ENCODE data around the gene ITPRIPL2. TPM values are rescaled to one million over a fixed set of nuclear protein-coding genes. Genes with fewer than 3 reads are reported as not detected.

The ITPRIPL2 gene
- total RNA-seq, 1 donor from 2014 or later, result 28.4 TPM

DNA sequence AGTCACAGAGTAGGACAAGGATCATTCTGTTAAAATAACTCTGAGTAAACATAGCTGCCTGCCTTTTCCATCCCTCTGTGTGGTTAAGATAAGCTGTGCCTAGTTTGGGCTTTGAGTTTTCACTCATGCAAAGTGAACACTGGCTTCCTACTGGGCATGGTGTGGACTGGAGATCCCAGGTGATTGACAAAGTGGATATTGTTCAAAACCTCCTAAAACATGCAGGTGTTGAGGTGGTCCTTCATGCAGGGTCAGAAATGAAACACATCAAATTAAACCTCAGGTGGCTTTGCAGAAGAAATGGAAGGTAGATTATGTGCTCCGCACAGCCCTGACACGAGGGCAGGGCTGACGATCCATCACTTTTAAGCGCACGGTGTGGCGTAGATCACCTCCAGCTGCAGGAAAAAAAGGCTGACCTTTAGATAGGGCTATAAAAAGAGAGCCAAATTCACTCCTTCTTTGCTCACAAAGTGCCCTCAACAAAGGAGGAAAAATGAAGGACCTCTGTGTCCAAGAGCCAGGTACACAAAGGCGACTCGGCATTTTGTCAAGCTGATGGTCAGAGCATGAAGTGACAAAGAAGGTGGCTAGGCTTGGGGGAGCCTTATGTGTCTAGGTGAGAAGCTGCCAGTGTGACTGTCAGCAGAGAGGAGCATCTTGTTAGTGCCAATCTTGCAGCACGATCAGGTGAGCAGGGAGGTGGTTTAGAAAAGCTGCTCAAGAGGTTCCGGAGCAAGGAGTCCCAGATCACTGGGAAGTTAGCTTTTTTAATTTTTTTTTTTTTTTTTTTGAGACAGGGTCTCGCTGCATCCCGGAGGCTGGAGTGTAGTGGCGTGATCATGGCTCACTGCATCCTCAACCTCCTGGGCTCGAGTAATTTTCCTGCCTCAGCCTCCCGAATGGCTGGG, 19.9 kb upstream of the ITPRIPL2 start:
- DNase-seq (ENCODE audit: low read depth in 2 of 2), result no peak

DNA sequence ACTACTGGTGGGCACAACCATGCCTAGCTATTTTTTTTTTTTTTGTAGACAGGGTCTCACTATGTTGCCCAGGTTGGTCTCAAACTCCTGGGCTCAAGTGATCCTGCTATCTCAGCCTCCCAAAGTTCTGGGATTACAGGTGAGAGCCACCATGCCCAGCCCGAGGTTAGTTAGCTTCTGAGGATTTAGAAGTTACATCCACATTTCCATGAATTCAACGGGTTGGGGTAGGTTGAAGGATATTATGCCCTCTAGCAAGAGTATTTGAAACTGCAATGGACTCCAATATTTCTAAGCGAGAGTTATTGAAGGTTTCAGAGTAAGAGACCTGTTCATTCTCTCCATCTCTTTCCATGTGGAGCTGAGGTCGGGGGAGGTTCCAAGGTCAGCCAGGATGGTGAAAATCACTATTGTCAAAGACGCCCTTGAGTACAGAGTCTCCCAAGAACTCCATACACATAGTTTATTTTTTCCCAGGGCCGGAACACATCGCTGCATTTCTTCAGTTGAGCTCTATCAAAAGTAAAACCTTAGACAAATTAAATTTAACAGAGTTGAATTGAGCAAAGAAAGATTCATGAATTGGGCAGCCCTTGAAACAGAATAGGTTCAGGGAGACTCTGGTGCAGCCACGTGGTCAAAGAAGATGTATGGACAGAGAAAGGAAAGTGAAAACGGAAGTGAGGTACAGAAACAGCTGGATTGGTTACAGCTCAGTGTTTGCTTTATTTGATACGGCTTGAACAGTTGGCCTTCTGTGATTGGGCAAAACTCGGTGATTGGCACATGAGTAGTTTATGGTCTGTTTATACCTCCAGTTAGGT, 19.0 kb upstream of the ITPRIPL2 start:
- DNase-seq (ENCODE audit: low read depth in 2 of 2), result peak in 1 of 2 donors; percentile 27

DNA sequence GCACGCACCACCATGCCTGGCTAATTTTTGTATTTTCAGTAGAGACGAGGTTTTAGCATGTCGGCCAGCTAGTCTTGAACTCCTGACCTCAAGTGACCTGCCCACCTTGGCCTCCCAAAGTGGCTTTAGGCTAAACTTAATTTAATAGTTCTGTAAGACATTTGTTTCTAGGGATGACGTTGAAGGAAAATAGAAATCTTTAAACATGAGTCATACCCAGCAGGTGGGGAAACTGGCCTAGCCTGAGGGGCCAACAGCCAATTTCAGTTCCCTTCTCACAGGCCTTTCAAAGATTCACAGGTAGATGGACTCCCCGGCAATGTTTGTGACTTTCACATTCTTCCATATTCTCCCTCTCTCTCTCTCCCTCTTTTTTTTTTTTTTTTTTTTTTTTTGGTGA, 18.1 kb upstream of the ITPRIPL2 start:
- no peak for DNase-seq (ENCODE audit: low read depth in 2 of 2)

DNA sequence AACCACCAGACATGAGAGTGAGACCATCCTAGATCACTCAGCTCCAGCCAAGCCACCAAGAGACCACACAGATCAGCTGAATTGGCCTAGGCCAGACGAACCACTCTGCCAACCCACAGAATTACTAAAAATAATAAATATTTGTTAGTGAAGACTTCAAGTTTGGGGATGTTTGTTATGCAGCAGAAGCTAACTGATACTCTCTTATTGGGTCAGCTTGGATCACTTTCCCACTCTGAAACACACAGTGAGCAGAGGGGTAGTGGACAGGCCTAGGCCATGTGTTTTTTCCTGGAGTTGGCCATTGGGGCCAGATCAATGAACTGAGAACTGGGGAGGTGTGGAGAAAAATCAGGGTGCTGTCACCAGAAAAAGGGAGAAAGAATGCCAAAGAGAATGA, 15.6 kb upstream of the ITPRIPL2 start:
- no peak for DNase-seq (ENCODE audit: low read depth in 2 of 2)

DNA sequence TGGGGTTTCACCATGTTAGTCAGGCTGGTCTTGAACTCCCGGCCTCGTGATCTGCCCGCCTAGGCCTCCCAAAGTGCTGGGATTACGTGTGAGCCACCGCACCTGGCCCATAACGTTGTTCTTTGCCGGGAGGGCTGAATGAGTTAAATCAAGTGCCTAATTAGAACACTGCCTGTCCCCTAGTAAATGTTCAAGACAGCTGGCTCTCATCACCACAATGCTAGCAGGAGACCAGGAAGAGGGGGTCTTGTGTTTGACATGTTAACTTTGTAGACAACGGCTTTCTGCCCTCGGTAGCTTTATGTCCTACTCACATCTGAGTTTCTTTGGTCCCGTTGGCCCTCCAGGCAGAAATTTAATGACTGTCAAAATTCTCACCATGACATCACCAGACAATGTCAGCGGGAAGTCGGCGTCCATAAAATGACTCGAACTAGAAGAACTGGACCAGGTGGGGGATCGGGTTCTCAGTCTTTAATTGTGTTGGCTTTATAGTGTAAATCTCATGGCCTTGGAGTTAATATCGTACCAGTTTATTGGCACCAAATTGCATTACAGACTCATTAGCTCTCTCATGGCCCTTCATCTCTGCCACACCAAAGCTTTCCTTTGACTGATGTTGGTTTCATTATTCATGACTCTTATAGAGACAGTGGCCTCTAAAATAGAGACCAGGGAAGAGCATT, 11.4 kb upstream of the ITPRIPL2 start:
- DNase-seq (ENCODE audit: low read depth in 2 of 2), result no peak

DNA sequence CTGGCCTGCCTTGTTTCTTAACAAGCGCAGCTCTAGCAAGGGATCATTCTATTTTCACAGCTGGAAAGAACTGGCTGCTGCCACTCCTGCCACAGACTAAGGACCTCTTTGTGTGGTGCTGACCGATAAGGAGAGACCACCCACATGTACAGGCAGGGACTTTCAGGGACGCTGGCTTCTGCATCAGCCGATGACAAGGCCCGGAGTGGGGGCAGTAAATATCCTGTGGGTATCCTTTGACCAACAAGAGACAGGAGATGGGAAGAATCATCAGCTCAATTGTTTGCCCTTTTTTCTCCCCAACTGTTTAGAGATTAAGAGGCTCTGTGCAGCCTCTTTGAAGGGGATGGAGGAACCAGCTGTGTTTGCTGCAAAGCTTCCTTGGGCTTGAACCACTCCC, 9.2 kb upstream of the ITPRIPL2 start:
- DNase-seq (ENCODE audit: low read depth in 2 of 2), result no peak

DNA sequence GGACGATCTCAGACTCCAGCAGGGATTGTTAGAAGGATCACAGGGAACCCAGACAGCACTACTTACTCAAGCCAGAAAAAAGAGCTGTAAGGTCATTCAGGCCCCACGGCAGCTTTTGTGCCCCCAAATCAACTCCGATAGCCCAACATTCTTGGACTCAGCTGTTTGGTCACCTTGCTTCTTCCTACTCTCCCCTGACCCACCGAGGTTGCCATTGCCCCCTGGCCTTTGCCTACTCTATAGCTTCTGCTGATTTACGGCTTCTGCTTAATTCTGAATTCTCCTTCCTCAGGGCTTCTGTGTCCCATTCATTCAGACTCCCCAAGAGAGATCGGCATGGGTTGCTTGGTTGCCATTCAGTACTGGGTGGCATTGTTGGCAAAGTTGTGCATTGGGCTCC, 8.6 kb upstream of the ITPRIPL2 start:
- no peak for DNase-seq (ENCODE audit: low read depth in 2 of 2)

DNA sequence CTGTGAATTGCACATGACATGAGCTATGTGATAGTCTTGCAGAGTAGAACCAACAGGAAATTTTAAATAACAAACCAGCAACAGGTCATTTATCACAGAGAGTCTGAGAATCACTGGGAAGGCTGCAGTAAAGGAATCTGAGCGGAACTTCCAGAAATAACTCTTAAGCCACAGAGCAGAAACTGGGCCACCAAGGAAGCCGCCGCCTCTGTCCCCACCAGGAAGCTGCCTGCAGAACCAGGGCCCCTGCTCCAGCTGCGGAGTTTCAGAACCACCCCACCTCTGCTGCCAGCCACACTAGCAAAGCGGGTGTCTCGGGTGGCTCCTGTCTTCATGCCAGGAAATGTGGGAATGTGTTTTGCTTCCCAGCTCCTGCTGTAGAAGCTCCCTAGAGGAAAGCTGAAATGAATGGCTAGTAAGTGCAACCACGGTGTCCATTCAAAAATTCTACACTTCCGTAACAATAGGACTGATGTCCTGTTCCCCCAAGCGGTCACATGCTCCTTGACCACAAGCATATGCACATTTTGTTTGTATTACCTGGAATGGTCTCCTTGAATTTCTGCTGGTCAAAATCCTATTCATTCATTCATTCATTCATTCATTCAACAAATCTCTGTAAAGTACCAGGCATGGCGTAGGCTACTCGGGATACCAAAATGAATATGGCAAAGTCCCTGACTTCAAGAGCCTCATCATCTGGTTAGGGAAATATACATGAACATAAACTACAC, 7.7 kb upstream of the ITPRIPL2 start:
- peak in 1 of 2 donors; percentile 14 for DNase-seq (ENCODE audit: low read depth in 2 of 2)

DNA sequence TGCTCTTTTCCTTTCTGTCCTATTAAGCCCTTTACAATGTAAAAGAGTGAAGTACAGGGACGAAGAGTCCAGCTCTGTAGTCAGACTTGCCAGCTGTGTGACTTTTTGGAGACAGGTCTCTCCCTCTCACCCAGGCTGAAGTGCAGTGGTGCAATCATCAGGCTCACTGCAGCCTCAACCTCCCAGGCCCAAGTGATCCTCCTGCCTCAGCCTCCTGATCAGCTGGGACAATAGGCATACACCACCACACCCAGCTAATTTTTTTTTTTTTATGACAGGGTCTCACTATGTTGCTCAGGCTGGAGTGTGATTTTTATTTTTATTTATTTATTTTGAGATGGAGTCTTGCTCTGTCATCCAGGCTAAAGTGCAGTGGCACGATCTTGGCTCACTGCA, 7.1 kb upstream of the ITPRIPL2 start:
- no peak for DNase-seq (ENCODE audit: low read depth in 2 of 2)

DNA sequence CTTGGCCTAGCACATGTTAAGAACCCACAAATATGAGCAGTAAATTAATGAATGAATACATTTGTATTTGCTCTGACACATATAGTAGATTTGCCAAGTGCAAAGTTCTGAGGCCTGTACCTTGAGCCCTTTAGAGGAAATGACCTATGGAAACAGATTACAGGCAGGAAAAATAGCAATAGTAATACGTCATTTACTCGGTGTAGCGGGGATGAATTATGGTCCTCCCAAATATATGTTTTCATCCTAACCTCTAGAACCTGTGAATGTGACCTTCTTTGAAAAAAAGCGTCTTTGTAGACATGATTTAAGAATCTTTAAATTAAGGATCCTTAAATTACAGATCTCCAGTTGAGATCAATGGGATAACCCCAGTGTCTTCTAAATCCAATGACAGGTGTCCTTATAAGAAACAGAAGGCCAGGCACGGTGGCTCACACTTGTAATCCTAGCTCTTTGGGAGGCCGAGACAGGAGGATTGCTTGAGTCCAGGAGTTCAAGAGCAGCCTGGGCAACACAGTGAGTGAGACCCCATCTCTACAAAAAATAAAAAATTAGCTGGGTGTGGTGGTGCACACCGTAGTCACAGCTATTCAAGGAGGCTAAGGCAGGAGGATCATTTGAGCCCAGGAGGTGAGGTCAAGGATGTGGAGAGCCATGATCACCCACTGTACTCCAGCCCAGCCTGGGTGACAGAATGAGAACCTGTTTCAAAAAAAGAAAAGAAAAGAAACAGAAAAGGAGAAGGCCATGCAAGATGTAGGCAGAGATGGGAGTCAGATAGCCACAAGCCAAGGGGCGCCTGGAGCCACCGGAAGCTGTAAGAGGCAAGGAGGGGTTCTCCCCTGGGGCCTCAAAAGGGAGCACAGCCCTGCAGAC, 5.1 kb upstream of the ITPRIPL2 start:
- DNase-seq (ENCODE audit: low read depth in 2 of 2), result peak in 1 of 2 donors; percentile 83

DNA sequence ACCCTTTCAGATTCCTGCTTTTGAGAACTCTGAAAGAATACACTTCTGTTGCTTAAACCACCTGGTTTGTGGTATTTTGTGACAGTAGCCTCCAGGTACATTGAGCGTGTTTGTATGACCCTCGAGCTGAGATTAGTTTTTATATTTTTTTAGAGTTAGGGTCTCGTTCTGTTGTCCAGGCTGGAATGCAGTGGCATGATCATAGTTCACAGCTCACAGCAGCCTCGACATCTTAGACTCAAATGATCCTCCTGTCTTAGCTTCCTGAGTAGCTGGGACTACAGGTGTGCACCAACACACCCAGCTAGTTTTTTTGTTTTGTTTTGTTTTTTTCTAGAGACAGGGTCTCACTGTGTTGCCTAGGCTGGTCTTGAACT, 4.5 kb upstream of the ITPRIPL2 start:
- DNase-seq (ENCODE audit: low read depth in 2 of 2), result no peak

DNA sequence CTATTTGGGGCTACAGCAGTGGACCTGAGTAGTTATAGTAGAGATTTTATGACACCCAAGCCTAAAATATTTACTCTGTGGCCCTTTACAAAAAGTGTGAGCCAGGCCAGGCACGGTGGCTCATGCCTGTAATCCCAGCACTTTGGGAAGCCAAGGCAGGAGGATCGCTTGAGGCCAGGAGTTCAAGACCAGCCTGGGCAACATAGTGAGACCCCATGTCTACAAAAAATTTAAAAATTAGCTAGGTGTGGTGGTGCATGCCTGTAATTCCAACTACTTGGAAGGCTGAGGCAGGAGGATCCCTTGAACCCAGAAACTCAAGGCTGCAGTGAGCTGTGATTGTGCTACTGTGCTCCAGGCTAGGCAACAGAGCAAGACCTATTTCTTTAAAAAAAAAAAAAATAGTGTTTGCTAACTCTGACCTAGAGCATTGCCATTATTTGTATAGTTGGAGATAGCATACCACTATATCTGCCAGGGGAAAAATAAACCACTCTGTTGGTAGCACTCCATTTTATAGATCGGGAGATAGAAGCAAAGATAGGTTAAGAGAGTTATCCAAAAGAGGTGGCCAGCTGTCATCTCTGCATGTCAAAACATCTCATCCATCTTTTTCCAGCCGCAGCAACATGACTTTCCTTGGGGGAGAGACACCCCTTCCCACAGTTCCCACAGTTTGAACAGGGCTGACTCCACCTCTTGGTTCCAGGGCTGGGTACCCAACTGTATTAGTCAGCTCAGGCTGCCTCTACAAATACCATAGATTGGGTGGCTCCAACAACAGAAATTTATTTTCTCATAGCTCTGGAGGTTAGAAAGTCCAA, 3.0 kb upstream of the ITPRIPL2 start:
- DNase-seq (ENCODE audit: low read depth in 2 of 2), result no peak

DNA sequence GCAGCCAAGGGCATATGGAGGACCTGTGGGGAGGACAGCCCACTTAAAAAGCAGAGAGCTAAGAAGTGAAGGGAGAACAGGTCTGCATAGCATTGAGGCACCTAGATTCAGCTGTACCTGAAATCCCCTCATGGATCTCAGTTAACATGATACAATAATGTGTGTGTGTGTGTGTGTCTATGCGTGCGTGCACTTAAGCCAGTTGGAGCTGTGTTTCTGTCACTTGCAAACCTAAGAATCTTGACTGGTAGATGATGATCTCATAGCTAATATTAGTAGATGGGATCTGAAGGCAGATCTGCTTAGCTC, 1.7 kb upstream of the ITPRIPL2 start:
- no peak for DNase-seq (ENCODE audit: low read depth in 2 of 2)

DNA sequence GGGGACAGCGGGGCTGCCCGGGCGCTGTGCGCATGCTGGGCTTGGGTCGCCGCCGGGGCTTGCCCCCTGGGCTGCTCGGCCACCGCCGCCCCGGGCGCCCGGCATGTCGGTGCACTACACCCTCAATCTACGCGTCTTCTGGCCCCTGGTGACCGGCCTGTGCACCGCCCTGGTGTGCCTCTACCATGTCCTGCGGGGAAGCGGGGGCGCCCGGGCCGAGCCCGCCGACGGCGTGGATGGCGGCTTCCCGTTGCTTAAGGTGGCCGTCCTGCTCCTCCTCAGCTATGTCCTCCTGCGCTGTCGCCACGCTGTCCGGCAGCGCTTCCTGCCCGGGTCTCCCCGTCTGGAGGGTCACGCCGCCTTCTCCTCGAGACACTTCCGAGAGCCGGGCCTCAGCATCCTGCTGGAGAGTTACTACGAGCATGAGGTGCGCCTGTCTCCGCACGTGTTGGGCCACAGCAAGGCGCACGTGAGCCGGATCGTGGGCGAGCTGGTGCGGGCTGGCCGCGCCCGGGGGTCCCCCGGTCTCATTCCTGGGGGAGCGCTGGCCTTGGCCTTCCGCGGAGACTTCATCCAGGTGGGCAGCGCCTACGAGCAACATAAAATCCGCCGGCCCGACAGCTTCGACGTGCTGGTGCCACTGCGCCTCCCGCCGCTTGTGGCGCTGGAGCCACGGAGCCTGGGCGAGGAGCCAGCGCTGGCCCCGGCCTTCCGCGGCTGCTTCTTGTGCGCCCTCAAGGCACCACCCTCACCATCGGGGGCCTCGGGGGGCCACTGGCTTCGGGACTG, 789 bp downstream of the ITPRIPL2 start:
- peak; percentile 73 to 85 for DNase-seq (ENCODE audit: low read depth in 2 of 2)

DNA sequence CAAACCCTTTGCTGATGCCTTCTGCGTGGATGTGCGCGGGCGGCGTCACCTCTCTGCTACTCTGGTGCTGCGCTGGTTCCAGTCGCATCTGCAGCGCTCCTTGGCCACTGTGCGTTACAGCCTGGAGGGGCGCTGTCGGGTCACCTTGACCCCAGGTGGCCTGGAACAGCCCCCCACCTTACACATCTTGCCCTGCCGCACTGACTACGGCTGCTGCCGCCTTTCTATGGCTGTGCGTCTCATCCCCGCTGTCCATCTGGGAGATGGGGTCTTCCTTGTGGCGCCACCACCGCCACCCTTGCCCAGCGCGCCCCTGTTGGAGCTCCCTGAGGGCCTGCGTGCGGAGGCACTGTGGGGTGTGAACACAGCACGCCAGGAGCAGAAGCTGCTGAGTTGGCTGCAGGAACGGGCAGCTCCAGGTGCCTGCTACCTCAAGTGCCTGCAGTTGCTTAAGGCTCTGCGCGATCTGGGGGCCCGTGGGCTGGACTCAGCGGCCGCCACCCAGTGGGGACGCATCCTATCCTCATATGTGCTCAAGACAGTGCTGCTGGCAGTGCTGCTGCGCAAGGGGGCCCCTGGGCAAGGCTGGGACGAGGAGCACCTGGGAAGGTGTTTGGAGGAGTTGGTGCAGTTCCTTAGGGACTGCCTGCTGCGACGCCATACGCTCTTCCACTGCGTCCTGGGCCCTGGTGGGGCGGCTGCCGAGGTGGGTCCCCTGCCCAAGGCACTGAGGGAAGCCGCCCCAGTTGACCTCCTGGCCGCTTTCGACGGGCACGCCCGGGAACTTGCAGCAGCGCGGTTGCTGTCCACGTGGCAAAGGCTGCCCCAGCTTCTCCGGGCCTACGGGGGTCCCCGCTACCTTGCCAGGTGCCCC, 1.6 kb downstream of the ITPRIPL2 start:
- no peak for DNase-seq (ENCODE audit: low read depth in 2 of 2)

DNA sequence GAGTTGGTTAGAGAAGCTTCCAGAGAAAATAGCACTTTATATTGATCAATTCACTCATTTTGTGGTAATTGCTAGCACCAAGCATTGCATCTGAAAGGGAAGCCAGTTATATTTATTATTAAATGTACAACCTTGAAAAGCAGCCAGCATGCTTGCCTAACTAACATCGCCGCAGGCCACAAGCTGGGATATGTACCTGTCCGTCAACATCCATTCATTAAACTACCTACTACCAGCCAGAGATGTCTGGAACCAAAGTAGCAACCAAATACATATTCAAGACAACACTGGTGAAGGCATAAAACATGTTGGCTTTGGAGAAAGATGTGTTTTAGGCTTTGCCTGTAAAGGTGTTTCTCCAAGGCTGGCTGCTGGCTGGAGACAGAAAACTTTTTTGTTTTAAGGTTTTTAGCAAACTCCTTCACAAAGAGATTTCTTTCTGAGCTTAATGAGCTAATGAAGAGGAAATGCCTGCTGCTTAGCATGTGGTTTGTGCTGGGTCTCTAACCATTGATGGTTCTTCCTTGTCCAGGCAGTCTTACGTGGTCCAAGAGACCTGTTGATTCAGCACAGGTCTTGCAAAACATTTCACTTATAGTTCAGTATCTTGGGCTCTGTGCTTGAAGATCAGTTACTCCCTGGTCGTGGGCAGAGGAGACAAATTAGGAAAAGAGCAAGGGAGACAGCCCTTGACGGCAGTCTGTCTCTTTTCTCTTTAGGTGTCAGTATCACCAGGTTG, 3.1 kb downstream of the ITPRIPL2 start:
- DNase-seq (ENCODE audit: low read depth in 2 of 2), result peak in 1 of 2 donors; percentile 34

DNA sequence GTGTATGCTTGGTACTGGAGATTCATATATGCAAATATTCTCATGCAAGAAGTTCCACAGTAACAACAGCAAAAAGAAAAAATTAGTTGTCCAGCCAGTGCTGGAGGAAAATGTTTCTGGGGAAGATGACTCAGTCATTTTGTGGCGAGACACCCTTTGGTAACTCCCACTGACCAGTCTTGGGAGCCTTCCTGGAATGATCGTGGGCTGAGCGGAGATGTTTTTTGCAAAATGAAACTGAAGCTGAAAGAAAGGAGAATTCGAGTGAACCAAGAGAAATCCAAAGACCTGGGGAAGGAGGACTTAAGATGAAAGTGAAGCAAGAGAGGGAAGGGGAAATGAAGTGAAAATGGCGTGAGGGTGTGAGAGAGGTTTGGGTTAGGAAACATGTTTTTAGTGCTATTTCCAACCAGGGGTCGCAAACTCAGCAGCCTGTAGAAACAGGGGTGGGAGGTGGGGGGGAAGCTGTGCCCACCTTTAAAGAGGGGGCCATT, 5.2 kb downstream of the ITPRIPL2 start:
- DNase-seq (ENCODE audit: low read depth in 2 of 2), result peak; percentile 51 to 93
